Osteoblast (primary cell): ENCODE results near the gene RDM1. TPM values are rescaled to one million over a fixed set of nuclear protein-coding genes. Genes with fewer than 3 reads are reported as not detected.

Source experiments
- DNase-seq: peaks from one replicate; pipeline ENCODE4 v3.0.0; 2011; ENCODE audit warnings: low spot score, mixed read lengths; ENCODE audit not compliant: insufficient read length; ENCODE audit errors: missing footprints
- H2AFZ ChIP-seq: 2 replicates; pipeline ENCODE4 v1.6.0; 2011; ENCODE audit warnings: mild to moderate bottlenecking, low read length
- H3K27ac ChIP-seq: 2 replicates; pipeline ENCODE4 v1.5.1; 2011; ENCODE audit warnings: mild to moderate bottlenecking, low read depth, low read length, moderate library complexity
- H3K27me3 ChIP-seq: 2 replicates; pipeline ENCODE4 v1.6.0; 2012; ENCODE audit warnings: mild to moderate bottlenecking, control low read depth, inconsistent platforms, low read length, moderate library complexity; ENCODE audit not compliant: insufficient read depth
- H3K36me3 ChIP-seq: 2 replicates; pipeline ENCODE4 v1.5.1; 2011; ENCODE audit warnings: mild to moderate bottlenecking, low read length, control low read depth, moderate library complexity; ENCODE audit not compliant: insufficient read depth
- H3K4me1 ChIP-seq: 2 replicates; pipeline ENCODE4 v1.5.1; 2011; ENCODE audit warnings: mild to moderate bottlenecking, low read length, control low read depth, moderate library complexity; ENCODE audit not compliant: insufficient read depth
- H3K4me2 ChIP-seq: 2 replicates; pipeline ENCODE4 v1.6.0; 2011; ENCODE audit warnings: mild to moderate bottlenecking, low read length; ENCODE audit not compliant: insufficient read depth
- H3K4me3 ChIP-seq: fragments of 200-600 bp; sonication (generic); 3 replicates; pipeline ENCODE4 v1.5.1; 2012; ENCODE audit warnings: mild to moderate bottlenecking, low read length, inconsistent platforms; ENCODE audit not compliant: insufficient read depth
- H3K79me2 ChIP-seq: 2 replicates; pipeline ENCODE4 v1.6.0; 2012; ENCODE audit warnings: mild to moderate bottlenecking, low read length, control low read depth, inconsistent platforms; ENCODE audit not compliant: insufficient read depth
- H3K9me3 ChIP-seq: 2 replicates; pipeline ENCODE4 v1.5.1; 2011; ENCODE audit warnings: low read depth, low read length, control low read depth
- H4K20me1 ChIP-seq: 2 replicates; pipeline ENCODE4 v1.6.0; 2012; ENCODE audit warnings: mild to moderate bottlenecking, low read length, control low read depth; ENCODE audit not compliant: insufficient read depth
- CTCF ChIP-seq: IDR thresholded peaks from 2 replicates; pipeline ENCODE4 v1.5.1; 2011; ENCODE audit warnings: mild to moderate bottlenecking, low read depth, low read length, moderate library complexity; ENCODE audit errors: extremely low read depth
- total RNA-seq: library from RNA; depleted of rRNA; stranded (reverse); fragments of >200 nt; gene quantifications from 2 replicates; pipeline ENCODE4 v1.2.3, GENCODE V29; 2012

The RDM1 gene
- total RNA-seq, 1 donor, result 0.36 TPM

- peaks cover 29% of the 10 kb centered on the region for H3K4me1 ChIP-seq
- H3K4me3 ChIP-seq, result no peak overlapping the region
- H3K36me3 ChIP-seq, result no peaks in the 10 kb centered on the region
- H3K27me3 ChIP-seq, result no peaks in the 10 kb centered on the region
- no peak overlapping the region for H3K27ac ChIP-seq
- H4K20me1 ChIP-seq, result no peaks in the 10 kb centered on the region
- H2AFZ ChIP-seq, result no peak overlapping the region
- no peaks in the 10 kb centered on the region for H3K9me3 ChIP-seq
- DNase-seq, result no peak
- no peaks in the 10 kb centered on the region for H3K79me2 ChIP-seq
- no peak overlapping the region for H3K4me2 ChIP-seq
- no peak for TF ChIP-seq CTCF
These were observed 2.9 kb downstream of the RDM1 start for GRCh38 chr17:35927714-35928113.

GRCh38 chr17:35923609-35924114, 6.9 kb downstream of the RDM1 start:
- Histone ChIP-seq H3K36me3 (no peaks in the 10 kb centered on the region), H3K27ac (no peak overlapping the region), H3K27me3 (no peaks in the 10 kb centered on the region), H4K20me1 (no peaks in the 10 kb centered on the region), H3K79me2 (no peaks in the 10 kb centered on the region), H3K9me3 (no peaks in the 10 kb centered on the region), H3K4me2 (no peak overlapping the region), H3K4me1 (no peaks in the 10 kb centered on the region), H2AFZ (no peak overlapping the region), H3K4me3 (no peak overlapping the region)
- no peak for TF ChIP-seq CTCF
- no peak for DNase-seq

- no peaks in the 10 kb centered on the region for H3K79me2 ChIP-seq
- no peak for TF ChIP-seq CTCF
- H3K4me1 ChIP-seq, result no peaks in the 10 kb centered on the region
- H4K20me1 ChIP-seq, result no peaks in the 10 kb centered on the region
- H3K27ac ChIP-seq, result no peak overlapping the region
- H3K9me3 ChIP-seq, result no peaks in the 10 kb centered on the region
- H3K27me3 ChIP-seq, result no peaks in the 10 kb centered on the region
- no peak overlapping the region for H3K4me2 ChIP-seq
- no peaks in the 10 kb centered on the region for H3K36me3 ChIP-seq
- no peak for DNase-seq
- no peak overlapping the region for H2AFZ ChIP-seq
- no peak overlapping the region for H3K4me3 ChIP-seq
These were observed 10.3 kb downstream of the RDM1 start for GRCh38 chr17:35920229-35920628.

- DNase-seq, result no peak
- no peak overlapping the region for H3K4me2 ChIP-seq
These were observed 11.9 kb downstream of the RDM1 start for GRCh38 chr17:35918665-35919064.

More at GRCh38 chr17:35918665-35919064, 11.9 kb downstream of the RDM1 start:
- Histone ChIP-seq H3K36me3 (no peaks in the 10 kb centered on the region), H3K4me1 (no peaks in the 10 kb centered on the region), H3K79me2 (no peaks in the 10 kb centered on the region), H3K9me3 (no peaks in the 10 kb centered on the region), H2AFZ (no peak overlapping the region), H4K20me1 (no peaks in the 10 kb centered on the region), H3K27ac (no peak overlapping the region), H3K27me3 (peaks cover 5% of the 10 kb centered on the region), H3K4me3 (no peak overlapping the region)
- no peak for TF ChIP-seq CTCF
